HT1080 (cell line): ENCODE measurements around the gene PDE6D. TPM values are rescaled to one million over a fixed set of nuclear protein-coding genes. Genes with fewer than 3 reads are reported as not detected.

Experiments
- DNase-seq: peaks from one replicate; pipeline ENCODE4 v3.0.0-alpha.2; 2015; ENCODE audit warnings: low read depth
- small RNA-seq: library from RNA; depleted of rRNA; stranded (forward); fragments of <200 nt; gene quantifications from one replicate; pipeline ENCODE3, GENCODE V24; 2014
- total RNA-seq: library from RNA; depleted of rRNA; stranded (reverse); fragments of >200 nt; shearing (Covaris generic); gene quantifications from 2 replicates; pipeline ENCODE4 v1.2.3, GENCODE V29; 2014; rRNA removed

The PDE6D gene
- total RNA-seq, 1 experiment from 2014 or later = 20.5 TPM

- no peak for DNase-seq
These were observed 95.5 kb downstream of the PDE6D start for GRCh38 chr2:231685349-231686191.

- no peak for DNase-seq
These were observed 96.5 kb downstream of the PDE6D start for GRCh38 chr2:231684314-231685223.

- no peak for DNase-seq
These were observed 97.5 kb downstream of the PDE6D start for GRCh38 chr2:231683292-231684235.

- DNase-seq = no peak
These were observed 98.3 kb downstream of the PDE6D start for GRCh38 chr2:231682603-231683291.

Small RNA genes within 50 kb of the gene (small RNA-seq; reads per million reads assigned to genes)
- gene AC073476.4 = not detected
- gene RF00015 = not detected

Other genes starting within 250 kb of the PDE6D start
- not detected in 2 replicates for gene TEX44, start 188.4 kb downstream of the PDE6D start, total RNA-seq
- gene PTMA, start 72.8 kb downstream of the PDE6D start, total RNA-seq = 1,647 and 2,130 TPM in 2 replicates
- 36.6 and 45.7 TPM in 2 replicates for gene COPS7B, start 5.2 kb upstream of the PDE6D start, total RNA-seq
- gene NPPC, start 145.1 kb upstream of the PDE6D start, total RNA-seq = not detected in 2 replicates
- 25.7 and 26.2 TPM in 2 replicates for gene DIS3L2, start 180.4 kb upstream of the PDE6D start, total RNA-seq